HepG2 (cell line): ENCODE results near the gene HPS6. TPM values are rescaled to one million over a fixed set of nuclear protein-coding genes. Genes with fewer than 3 reads are reported as not detected.

ENCODE experiments used
- ATF7 ChIP-seq, 2 experiments: fragments of 450-650 bp in 1 of 2; sonication (generic) in 1 of 2; formaldehyde crosslinking in 1 of 2; IDR thresholded peaks; 2 replicates each; pipeline versions ENCODE4 v1.4.0 to v1.6.1; 2016 to 2020; ENCODE audit warnings: antibody characterized with exemption in 1 of 2, mild to moderate bottlenecking in 1 of 2, missing genetic modification reagents in 1 of 2
- CENPBD1 ChIP-seq: sonication (generic); formaldehyde crosslinking; IDR thresholded peaks from 2 replicates; pipeline ENCODE4 v1.8.0; 2022; ENCODE audit warnings: missing genetic modification reagents, low read depth, mild to moderate bottlenecking, borderline replicate concordance
- HDAC2 ChIP-seq: sonication (generic); formaldehyde crosslinking; IDR thresholded peaks from 2 replicates; pipeline ENCODE4 v1.4.0; 2020; ENCODE audit warnings: missing genetic modification reagents
- HDAC6 ChIP-seq: fragments of 200-600 bp; sonication (generic); IDR thresholded peaks from 2 replicates; pipeline ENCODE4 v1.7.0; 2017; ENCODE audit warnings: mild to moderate bottlenecking, antibody characterized with exemption, low read length, low read depth
- HNF4A ChIP-seq: sonication (generic); formaldehyde crosslinking; IDR thresholded peaks from 2 replicates; pipeline ENCODE4 v1.4.0; 2020; ENCODE audit warnings: missing genetic modification reagents
- HOXA7 ChIP-seq: sonication (generic); formaldehyde crosslinking; IDR thresholded peaks from 2 replicates; pipeline ENCODE4 v1.8.1; 2022; ENCODE audit warnings: mild to moderate bottlenecking, missing genetic modification reagents, moderate library complexity
- MTA1 ChIP-seq: sonication (generic); formaldehyde crosslinking; IDR thresholded peaks from 2 replicates; pipeline ENCODE4 v1.4.0; 2020; ENCODE audit warnings: missing genetic modification reagents, mild to moderate bottlenecking, borderline replicate concordance
- NCOA1 ChIP-seq: sonication (generic); formaldehyde crosslinking; IDR thresholded peaks from 2 replicates; pipeline ENCODE4 v1.9.0; 2021; ENCODE audit warnings: missing genetic modification reagents
- NFE2L2 ChIP-seq: fragments of 150-350 bp; IDR thresholded peaks from 2 replicates; pipeline ENCODE4 v1.6.1; 2014; ENCODE audit warnings: low read length
- NPAS2 ChIP-seq: sonication (generic); formaldehyde crosslinking; IDR thresholded peaks from 2 replicates; pipeline ENCODE4 v1.8.0; 2022; ENCODE audit warnings: mild to moderate bottlenecking, missing genetic modification reagents, borderline replicate concordance
- PAX8 ChIP-seq: sonication (generic); formaldehyde crosslinking; IDR thresholded peaks from 2 replicates; pipeline ENCODE4 v1.8.0; 2022; ENCODE audit warnings: mild to moderate bottlenecking, missing genetic modification reagents, borderline replicate concordance
- SETDB1 ChIP-seq: sonication (generic); formaldehyde crosslinking; IDR thresholded peaks from 2 replicates; pipeline ENCODE4 v1.5.1; 2020; ENCODE audit warnings: missing genetic modification reagents, mild to moderate bottlenecking, borderline replicate concordance
- THRA ChIP-seq: sonication (generic); formaldehyde crosslinking; IDR thresholded peaks from 2 replicates; pipeline ENCODE4 v1.4.0; 2020; ENCODE audit warnings: missing genetic modification reagents, borderline replicate concordance
- TOE1 ChIP-seq: sonication (generic); formaldehyde crosslinking; IDR thresholded peaks from 2 replicates; pipeline ENCODE4 v1.4.0; 2020; ENCODE audit warnings: mild to moderate bottlenecking, missing genetic modification reagents
- ZFP82 ChIP-seq: sonication (generic); formaldehyde crosslinking; IDR thresholded peaks from 2 replicates; pipeline ENCODE4 v1.5.1; 2020; ENCODE audit warnings: mild to moderate bottlenecking, missing genetic modification reagents, borderline replicate concordance
- ZNF12 ChIP-seq: sonication (generic); formaldehyde crosslinking; IDR thresholded peaks from 2 replicates; pipeline ENCODE4 v1.5.0; 2020; ENCODE audit warnings: missing genetic modification reagents
- ZNF138 ChIP-seq: sonication (generic); formaldehyde crosslinking; IDR thresholded peaks from 2 replicates; pipeline ENCODE4 v1.5.0; 2020; ENCODE audit warnings: mild to moderate bottlenecking, low read depth, missing genetic modification reagents
- ZNF20 ChIP-seq: sonication (generic); formaldehyde crosslinking; IDR thresholded peaks from 2 replicates; pipeline ENCODE4 v1.4.0; 2020; ENCODE audit warnings: mild to moderate bottlenecking, moderate library complexity, missing genetic modification reagents
- ZNF333 ChIP-seq: sonication (generic); formaldehyde crosslinking; IDR thresholded peaks from 2 replicates; pipeline ENCODE4 v1.4.0; 2020; ENCODE audit warnings: mild to moderate bottlenecking, missing genetic modification reagents, borderline replicate concordance
- ZNF33A ChIP-seq: sonication (generic); formaldehyde crosslinking; IDR thresholded peaks from 2 replicates; pipeline ENCODE4 v1.5.1; 2020; ENCODE audit warnings: missing genetic modification reagents, mild to moderate bottlenecking, moderate library complexity, borderline replicate concordance
- ZNF513 ChIP-seq: sonication (generic); formaldehyde crosslinking; conservative IDR thresholded peaks from 2 replicates; pipeline ENCODE4 v1.5.0; 2020; ENCODE audit warnings: missing genetic modification reagents
- ZNF557 ChIP-seq: sonication (generic); formaldehyde crosslinking; IDR thresholded peaks from 2 replicates; pipeline ENCODE4 v1.4.0; 2020; ENCODE audit warnings: missing genetic modification reagents
- ZNF773 ChIP-seq: sonication (generic); formaldehyde crosslinking; IDR thresholded peaks from 2 replicates; pipeline ENCODE4 v1.4.0; 2020; ENCODE audit warnings: missing genetic modification reagents, borderline replicate concordance
- ZNF784 ChIP-seq: sonication (generic); formaldehyde crosslinking; IDR thresholded peaks from 2 replicates; pipeline ENCODE4 v1.5.1; 2020; ENCODE audit warnings: missing genetic modification reagents, mild to moderate bottlenecking, borderline replicate concordance
- ZNF788 ChIP-seq: sonication (generic); formaldehyde crosslinking; IDR thresholded peaks from 2 replicates; pipeline ENCODE4 v1.5.0; 2020; ENCODE audit warnings: mild to moderate bottlenecking, missing genetic modification reagents, borderline replicate concordance
- ZNF850 ChIP-seq: sonication (generic); formaldehyde crosslinking; conservative IDR thresholded peaks from 2 replicates; pipeline ENCODE4 v1.9.0; 2021; ENCODE audit warnings: mild to moderate bottlenecking, missing genetic modification reagents
- polyA plus RNA-seq, 8 experiments: library from polyadenylated mRNA; depleted of rRNA in 3 of 8; stranded (reverse) in 7 of 8; unstranded in 1 of 8; fragments of >200 nt; fragmentation: Illumina TruSeq in 4 of 8; extraction: Trizol in 4 of 8; gene quantifications; 2 replicates each; pipeline versions ENCODE4 v1.2.1 to v1.2.3, GENCODE V29; 2011 to 2016; ENCODE audit warnings: low read depth in 4 of 8, missing spikeins in 1 of 8, mixed read lengths in 1 of 8; ENCODE audit not compliant: insufficient read depth in 1 of 8
- total RNA-seq, 5 experiments: library from RNA; depleted of rRNA; stranded (reverse); fragments of >200 nt; fragmentation: Illumina TruSeq; extraction: Trizol; gene quantifications; 2 replicates each; pipeline ENCODE4 v1.2.3, GENCODE V29; 2016; ENCODE audit warnings: low read depth in 1 of 5

Gene HPS6
- total and polyA plus RNA-seq, 2 of the 13 experiments (the other 11 are each of a cell fraction or from before 2014, with no cell fraction given) = 2.9 to 14.9 TPM

GRCh38 chr10:102055647-102056419 lies 9.3 kb upstream of the HPS6 start, which contains the start of gene ARMH3 (continued):
- TF ChIP-seq HDAC6 (no peak), NFE2L2 (no peak), SETDB1 (CRISPR knock-in tag) (no peak), ATF7 (IDR thresholded peaks at IDR 0.05) (no peak), ATF7 (CRISPR knock-in tag; IDR thresholded peaks at IDR 0.05) (peak; percentile 32; the same call in 1 of the 2 replicates), HNF4A (CRISPR knock-in tag) (peak; percentile 48), ZNF333 (no peak), ZNF513 (CRISPR knock-in tag) (peak; percentile 92; the same call in 1 of the 2 replicates), NPAS2 (CRISPR knock-in tag) (no peak), HDAC2 (CRISPR knock-in tag) (peak; percentile 33; the same call in 1 of the 2 replicates), ZNF33A (CRISPR knock-in tag) (0 out of 2 replicates have a peak, but pooled peaks have one; percentile 45), ZNF12 (CRISPR knock-in tag) (peak; percentile 44; the same call in 1 of the 2 replicates), THRA (no peak), ZFP82 (CRISPR knock-in tag) (peak; percentile 94), HOXA7 (no peak), NCOA1 (CRISPR knock-in tag) (no peak), PAX8 (no peak; the same call in 1 of the 2 replicates), ZNF557 (CRISPR knock-in tag) (no peak), MTA1 (CRISPR knock-in tag) (peak; percentile 84), ZNF773 (CRISPR knock-in tag) (peak; percentile 75; the same call in 1 of the 2 replicates), ZNF20 (CRISPR knock-in tag) (no peak), ZNF138 (no peak), TOE1 (CRISPR knock-in tag) (peak; percentile 35; the same call in 1 of the 2 replicates), ZNF788 (CRISPR knock-in tag) (peak; percentile 83), ZNF784 (CRISPR knock-in tag) (peak; percentile 65), CENPBD1 (CRISPR knock-in tag) (peak; percentile 33; the same call in 1 of the 2 replicates), ZNF850 (CRISPR knock-in tag) (0 out of 2 replicates have a peak, but pooled peaks have one; percentile 17)
